Measurements from ENCODE around the gene B3GAT1. TPM values are rescaled to one million over a fixed set of nuclear protein-coding genes. Genes with fewer than 3 reads are reported as not detected.
"Not testable (repeated sequence)": the region's sequence is repeated elsewhere in the genome, so short reads cannot be mapped to it uniquely, and the experiment has no call there.

The B3GAT1 gene
- total RNA-seq: 0.52 and 0.61 TPM in 2 replicates

GRCh38 chr11:134412203-134413042 lies at the start of gene B3GAT1:
Gene B3GAT1, minus strand, starts transcription at chr11:134412242. Its CDS starts 24,583 bp downstream, at chr11:134387659.
- intact Hi-C loops (cut with micrococcal nuclease): no loop called here

DNA sequence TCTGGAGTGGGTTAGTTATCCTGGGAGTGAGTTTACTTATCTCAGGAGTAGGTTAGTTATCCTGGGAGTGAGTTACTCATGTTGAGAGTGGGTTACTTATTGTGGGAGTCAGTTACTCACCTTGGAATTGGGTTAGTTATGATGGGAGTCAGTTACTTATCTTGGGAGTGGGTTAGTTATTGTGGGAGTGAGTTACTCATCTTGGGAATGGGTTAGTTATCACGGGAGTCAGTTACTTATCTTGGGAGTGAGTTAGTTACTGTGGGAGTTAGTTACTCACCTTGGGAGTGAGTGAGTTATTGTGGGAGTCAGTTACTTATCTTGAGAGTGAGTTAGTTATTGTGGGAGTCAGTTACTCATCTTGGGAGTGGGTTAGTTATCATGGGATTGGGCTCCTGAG lies 49.6 kb upstream of the B3GAT1 start:
- intact Hi-C loops (cut with micrococcal nuclease): no loop called here

DNA sequence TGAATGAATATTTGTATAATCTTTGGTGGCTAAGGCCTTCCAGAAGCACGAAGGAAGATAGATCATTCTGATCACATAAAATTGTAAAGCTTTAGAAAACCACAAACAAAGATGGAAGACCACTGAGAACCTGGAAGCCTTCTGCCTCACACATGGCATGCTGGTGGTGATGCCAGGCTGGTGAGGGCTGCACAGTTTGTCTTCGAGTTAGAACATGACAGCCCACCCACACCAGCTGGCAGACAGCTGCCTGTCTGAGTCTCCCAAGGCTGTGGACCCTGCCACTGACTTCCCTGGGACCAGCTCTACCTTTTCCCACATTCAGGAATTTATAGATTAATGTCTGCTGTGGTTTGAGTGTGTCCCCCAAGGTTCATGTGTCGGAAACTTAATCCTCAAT lies 48.8 kb upstream of the B3GAT1 start:
- intact Hi-C loops (cut with micrococcal nuclease): no loop called here

- intact Hi-C loops (cut with micrococcal nuclease): no loop called here
Observed at GRCh38 chr11:134460062-134460561, 48.1 kb upstream of the B3GAT1 start.

DNA sequence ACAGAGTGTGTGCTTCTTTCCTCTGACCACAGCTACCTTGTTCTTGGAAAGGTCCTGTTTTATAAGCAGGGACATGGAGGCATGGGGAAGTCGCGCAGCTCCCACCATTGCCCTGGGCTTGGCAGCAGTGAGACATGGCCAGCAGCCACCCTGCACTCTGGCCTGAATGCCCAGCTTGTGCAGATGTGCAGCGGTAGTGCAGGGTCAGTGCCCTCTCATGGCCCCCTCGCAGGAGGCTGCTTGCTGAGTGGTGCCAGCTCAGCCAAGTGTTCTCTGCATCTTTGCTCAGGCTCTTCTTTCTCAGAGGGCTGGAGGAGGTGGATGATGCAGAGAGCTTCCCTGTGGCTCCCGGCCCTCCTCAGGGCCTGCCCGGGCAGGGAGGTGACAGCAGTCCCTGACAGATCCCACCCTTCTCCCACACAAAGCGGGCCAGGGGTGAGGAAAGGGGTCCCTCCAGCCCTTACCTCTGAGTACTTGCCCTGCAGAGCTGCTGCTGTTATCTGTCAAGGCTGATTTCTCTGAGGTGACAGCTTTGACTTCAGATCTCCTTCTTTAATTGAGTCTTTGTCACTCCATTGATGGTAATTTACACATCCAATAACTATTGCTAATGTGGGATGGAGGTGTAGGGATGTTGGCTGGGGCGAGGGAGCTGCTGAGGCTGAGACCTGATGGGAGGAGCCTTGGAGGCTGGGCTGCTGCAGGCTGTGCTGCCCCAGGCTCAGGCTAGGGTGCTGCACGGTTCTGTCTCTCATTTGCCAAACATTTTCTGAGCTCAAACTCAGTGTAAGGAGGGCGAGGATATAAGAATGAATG lies 47.4 kb upstream of the B3GAT1 start:
- intact Hi-C loops (cut with micrococcal nuclease): no loop called here

- intact Hi-C loops (cut with micrococcal nuclease): not testable (repeated sequence)
Observed at GRCh38 chr11:134457411-134458007, 45.5 kb upstream of the B3GAT1 start.

DNA sequence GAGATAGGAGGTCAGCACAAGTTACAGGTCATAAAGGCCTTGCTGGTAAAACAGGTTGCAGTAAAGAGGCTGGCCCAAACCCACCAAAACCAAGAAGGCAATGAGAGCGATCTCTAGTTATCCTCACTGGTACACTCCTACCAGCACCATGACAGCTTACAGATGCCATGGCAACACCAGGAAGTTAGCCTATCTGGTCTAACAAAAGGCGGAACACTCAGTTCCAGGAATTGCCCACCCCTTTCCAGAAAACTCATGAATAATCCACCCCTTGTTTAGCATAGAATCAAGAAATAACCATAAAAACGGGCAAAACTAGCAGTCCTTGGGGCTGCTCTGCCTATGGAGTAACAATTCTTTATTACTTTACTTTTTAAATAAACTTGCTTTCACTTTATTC lies 43.5 kb upstream of the B3GAT1 start:
- intact Hi-C loops (cut with micrococcal nuclease): no loop called here

- intact Hi-C loops (cut with micrococcal nuclease): no loop called here
Observed at GRCh38 chr11:134454146-134454690, 42.2 kb upstream of the B3GAT1 start.

- intact Hi-C loops (cut with micrococcal nuclease): no loop called here
Observed at GRCh38 chr11:134453441-134453840, 41.4 kb upstream of the B3GAT1 start.

- intact Hi-C loops (cut with micrococcal nuclease): no loop called here
Observed at GRCh38 chr11:134452838-134453155, 40.8 kb upstream of the B3GAT1 start.

GRCh38 chr11:134452026-134452837 lies 40.2 kb upstream of the B3GAT1 start:
- intact Hi-C loops (cut with micrococcal nuclease): no loop called here

GRCh38 chr11:134450186-134450585 lies 38.1 kb upstream of the B3GAT1 start:
- intact Hi-C loops (cut with micrococcal nuclease): no loop called here

- intact Hi-C loops (cut with micrococcal nuclease): no loop called here
Observed at GRCh38 chr11:134449713-134450112, 37.7 kb upstream of the B3GAT1 start.

- intact Hi-C loops (cut with micrococcal nuclease): no loop called here
Observed at GRCh38 chr11:134449051-134449450, 37.0 kb upstream of the B3GAT1 start.

- intact Hi-C loops (cut with micrococcal nuclease): no loop called here
Observed at GRCh38 chr11:134447696-134448095, 35.7 kb upstream of the B3GAT1 start.

DNA sequence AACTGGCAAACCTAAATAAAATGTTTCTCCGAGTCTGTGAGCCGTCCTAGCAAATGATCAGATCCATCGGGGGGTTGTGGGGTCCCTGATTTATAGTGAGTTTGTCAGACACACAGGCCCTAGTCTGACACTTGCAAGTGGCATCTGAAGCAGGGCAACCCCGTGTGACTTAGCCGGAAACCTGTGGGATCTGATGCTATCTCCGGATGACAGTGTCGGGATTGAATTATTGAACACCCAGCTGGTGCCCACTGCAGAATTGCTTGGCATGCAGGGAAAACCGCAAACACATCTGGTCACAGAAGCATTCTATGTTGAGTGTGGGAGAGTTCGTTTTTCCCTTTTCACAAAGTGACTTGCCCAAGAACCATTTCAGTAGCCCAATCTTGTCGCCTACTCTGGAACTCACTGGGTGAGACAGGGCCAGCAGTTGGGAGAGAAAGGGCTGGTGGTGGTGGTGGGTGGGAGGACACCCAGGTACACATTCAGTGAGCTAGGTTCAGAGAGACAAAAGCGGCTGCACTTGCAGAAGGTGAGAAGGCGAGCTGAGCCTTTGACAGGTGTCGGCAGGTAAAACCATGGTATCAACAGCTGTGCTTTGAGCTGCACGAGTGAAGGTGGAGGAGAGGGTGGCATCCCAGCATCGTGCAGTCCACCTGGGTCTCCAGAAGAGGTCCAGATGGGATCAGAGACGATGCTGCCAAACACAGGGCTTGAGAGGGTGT lies 33.7 kb upstream of the B3GAT1 start:
- intact Hi-C loops (cut with micrococcal nuclease): no loop called here

- intact Hi-C loops (cut with micrococcal nuclease): not testable (repeated sequence)
Observed at GRCh38 chr11:134444160-134445108, 32.4 kb upstream of the B3GAT1 start.

- intact Hi-C loops (cut with micrococcal nuclease): no loop called here
Observed at GRCh38 chr11:134443246-134443645, 31.2 kb upstream of the B3GAT1 start.

DNA sequence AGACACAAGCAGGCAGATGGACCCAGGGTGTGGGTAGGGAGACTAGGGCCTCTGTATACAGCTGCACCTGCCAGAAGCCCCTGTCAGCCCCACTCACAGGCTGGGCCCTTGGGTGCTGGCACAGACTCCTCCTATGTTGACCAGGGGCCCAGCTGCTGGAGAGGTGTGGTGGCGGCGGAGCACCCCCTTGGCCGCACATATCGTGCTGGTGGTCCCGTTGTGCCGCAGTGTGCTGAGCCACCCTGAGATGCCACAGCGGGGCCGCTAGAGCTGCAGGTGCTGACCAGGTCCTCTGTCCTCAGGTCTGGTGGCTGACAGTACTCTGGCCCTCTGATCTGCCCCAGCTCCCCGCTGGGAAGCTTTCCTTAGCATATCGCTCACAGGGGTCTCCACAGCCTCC lies 30.2 kb upstream of the B3GAT1 start:
- intact Hi-C loops (cut with micrococcal nuclease): no loop called here
